SH-SY5Y (cell line): ENCODE data around the gene TM4SF1.

Experiments used
- GATA2 ChIP-seq: IDR thresholded peaks from 2 replicates; pipeline ENCODE4 v1.6.1; 2011; ENCODE audit warnings: mild to moderate bottlenecking, low read depth, low read length
- GATA3 ChIP-seq: IDR thresholded peaks from 2 replicates; pipeline ENCODE4 v1.6.1; 2011; ENCODE audit warnings: low read depth, mild to moderate bottlenecking, low read length, moderate library complexity

TM4SF1 gene

GRCh38 chr3:149327156-149327555 lies 50.3 kb downstream of the TM4SF1 start:
- TF ChIP-seq GATA2 (no peak), GATA3 (no peak)

GRCh38 chr3:149325581-149325980 lies 51.9 kb downstream of the TM4SF1 start:
- no peak for TF ChIP-seq GATA2

GRCh38 chr3:149324332-149324731 lies 53.1 kb downstream of the TM4SF1 start:
- no peak for TF ChIP-seq GATA2
- TF ChIP-seq GATA3: no peak

- no peak for TF ChIP-seq GATA2
- no peak for TF ChIP-seq GATA3
Measured at GRCh38 chr3:149321640-149322039, 55.8 kb downstream of the TM4SF1 start.

GRCh38 chr3:149321136-149321535 lies 56.3 kb downstream of the TM4SF1 start:
- TF ChIP-seq GATA2: no peak
- TF ChIP-seq GATA3: no peak

- TF ChIP-seq GATA3 (no peak), GATA2 (no peak)
Measured at GRCh38 chr3:149319750-149320149, 57.7 kb downstream of the TM4SF1 start.
